Measurements from ENCODE around the gene RETREG3. TPM values are rescaled to one million over a fixed set of nuclear protein-coding genes. Genes with fewer than 3 reads are reported as not detected.

The RETREG3 gene
- total and polyA plus RNA-seq, 2 of the 4 experiments (the other 2 are of a cell fraction): 18.1 to 44.1 TPM

GRCh38 chr17:42563950-42564349, 45.2 kb downstream of the RETREG3 start:
- Histone ChIP-seq H3K79me1 (ENCODE audit: low read depth in 1 of 2, low read length in 2 of 2) (peaks cover 34 to 71% of the 10 kb centered on the region in 2 experiments), H3K56ac (ENCODE audit: extremely low read depth, insufficient read depth, low read length) (no peak overlapping the region), H3K27ac (ENCODE audit: insufficient read depth, low read length) (no peak overlapping the region), H2BK5ac (ENCODE audit: low read depth, low read length, poor library complexity, severe bottlenecking) (no peak overlapping the region), H3K9me3 (ENCODE audit: control insufficient read depth, insufficient read depth, low read length) (no peaks in the 10 kb centered on the region), H2BK15ac (ENCODE audit: low read depth, low read length) (no peak overlapping the region), H2AK5ac (ENCODE audit: low read depth, low read length) (no peak overlapping the region), H4K8ac (ENCODE audit: low read depth in 2 of 2, low read length in 2 of 2) (no peak overlapping the region), H3K9ac (ENCODE audit: low read depth, low read length) (no peak overlapping the region), H3K27me3 (ENCODE audit: control insufficient read depth, insufficient read depth, low read length) (no peaks in the 10 kb centered on the region), H4K91ac (ENCODE audit: insufficient read depth, low read depth, low read length) (no peak overlapping the region), H3K4me2 (ENCODE audit: low read depth, low read length) (no peak overlapping the region), H3K4ac (ENCODE audit: low read depth, low read length) (no peak overlapping the region), H3K36me3 (ENCODE audit: control insufficient read depth, insufficient read depth, low read length) (peaks cover 34% of the 10 kb centered on the region), H3K18ac (ENCODE audit: low read depth, low read length) (no peak overlapping the region), H3K23ac (ENCODE audit: low read depth, low read length) (no peak overlapping the region), H3K4me1 (ENCODE audit: control insufficient read depth, insufficient read depth, low read length) (peaks cover 19% of the 10 kb centered on the region), H4K5ac (ENCODE audit: low read depth, low read length) (no peak overlapping the region), H3K14ac (replicated peaks; ENCODE audit: low read depth, low read length) (no peak overlapping the region), H3K4me3 (ENCODE audit: insufficient read depth, low read depth, low read length) (no peak overlapping the region), H2AFZ (replicated peaks; ENCODE audit: low read length, poor library complexity) (no peak overlapping the region), H3K9me1 (ENCODE audit: insufficient read depth, low read length) (peaks cover 21% of the 10 kb centered on the region), H4K20me1 (ENCODE audit: insufficient read depth, low read length) (peaks cover 4% of the 10 kb centered on the region; the same call in 1 of the 2 replicates), H2BK120ac (ENCODE audit: low read depth, low read length) (no peak overlapping the region), H2BK20ac (ENCODE audit: low read depth, low read length) (no peak overlapping the region), H2AK9ac (replicated peaks; ENCODE audit: low read depth, low read length, poor library complexity) (peak overlapping the region; percentile 6)
- intact Hi-C loops (cut with micrococcal nuclease) (no loop called here), dilution Hi-C loops (cut with HindIII; ENCODE audit: low sequenced_read_pairs, unreplicated experiment) (no loop called here), in situ Hi-C loops (cut with MboI; ENCODE audit: low sequenced_read_pairs) (no loop called here)
- ChIA-PET POLR2A (ENCODE audit: unreplicated experiment) (no interaction called here), CTCF (no interaction called here)
- no peak for TF ChIP-seq POLR2A (IDR thresholded peaks at IDR 0.05; ENCODE audit: low read depth, low read length)
- TF ChIP-seq MXI1 (IDR thresholded peaks at IDR 0.05; ENCODE audit: borderline replicate concordance, low read depth, low read length): no peak
- TF ChIP-seq MAZ (IDR thresholded peaks at IDR 0.05; ENCODE audit: borderline replicate concordance, low read depth, low read length): no peak
- TF ChIP-seq MAFK (IDR thresholded peaks at IDR 0.05; ENCODE audit: low read depth, low read length): no peak
- no peak for TF ChIP-seq ELK1 (IDR thresholded peaks at IDR 0.05; ENCODE audit: borderline replicate concordance, low read depth, low read length)
- TF ChIP-seq SMC3 (IDR thresholded peaks at IDR 0.05; ENCODE audit: low read depth, low read length): no peak
- TF ChIP-seq RCOR1 (IDR thresholded peaks at IDR 0.05; ENCODE audit: insufficient replicate concordance, low read length): no peak
- TF ChIP-seq CHD1 (IDR thresholded peaks at IDR 0.05; ENCODE audit: low read depth, low read length): no peak
- TF ChIP-seq FOS (IDR thresholded peaks at IDR 0.05; ENCODE audit: low read depth, low read length): no peak
- no peak for TF ChIP-seq USF2 (IDR thresholded peaks at IDR 0.05; ENCODE audit: low read depth, low read length)
- TF ChIP-seq CEBPB (IDR thresholded peaks at IDR 0.05; ENCODE audit: low read depth, low read length): no peak
- TF ChIP-seq RAD21 (IDR thresholded peaks at IDR 0.05; ENCODE audit: low read length): no peak
- no peak for TF ChIP-seq RFX5 (IDR thresholded peaks at IDR 0.05; ENCODE audit: low read depth, low read length)
- TF ChIP-seq NFE2L2 (IDR thresholded peaks at IDR 0.05; ENCODE audit: low read depth, low read length): no peak
- TF ChIP-seq BHLHE40 (IDR thresholded peaks at IDR 0.05; ENCODE audit: low read depth, low read length): no peak
- no peak for TF ChIP-seq CTCF (conservative IDR thresholded peaks at IDR 0.05; ENCODE audit: low read depth, low read length)
- DNase-seq (no peak), ATAC-seq (ENCODE audit: low read depth) (no peak)
- 40% methylated on average over 1 of the region's 9 CpGs; no CpG with 5 or more reads in 1 of the 2 experiments for WGBS, 2 experiments (ENCODE audit: extremely low coverage in 2 of 2, insufficient read length in 1 of 2)
- BruUV-seq (replicated peaks): no TSS peak

All from IMR-90 (cell line).